H1 (cell line): ENCODE data around the gene AHCY.
"Not testable (repeated sequence)": the region's sequence is repeated elsewhere in the genome, so short reads cannot be mapped to it uniquely, and the experiment has no call there.

Experiments
- ATF3 ChIP-seq: IDR thresholded peaks from 2 replicates; pipeline ENCODE4 v1.6.1; 2011; ENCODE audit warnings: low read depth, mild to moderate bottlenecking, low read length; ENCODE audit not compliant: insufficient read depth
- EP300 ChIP-seq, 2 experiments: IDR thresholded peaks; 1 replicate in 1 of 2; 2 replicates in 1 of 2; pipeline ENCODE4 v1.6.1; 2011 to 2012; ENCODE audit warnings: low read depth in 2 of 2, low read length in 2 of 2, mild to moderate bottlenecking in 2 of 2, borderline replicate concordance in 1 of 2, inconsistent platforms in 1 of 2, moderate library complexity in 1 of 2
- EZH2 ChIP-seq: fragments of 200-600 bp; sonication (generic); IDR thresholded peaks from 2 replicates; pipeline ENCODE4 v1.7.1; 2012; ENCODE audit warnings: low read depth, mild to moderate bottlenecking, moderate library complexity, low read length, inconsistent platforms; ENCODE audit not compliant: severe bottlenecking
- POLR2A ChIP-seq, 2 experiments: IDR thresholded peaks; 1 replicate in 1 of 2; 2 replicates in 1 of 2; pipeline ENCODE4 v1.6.1; 2011; ENCODE audit warnings: low read depth in 2 of 2, low read length in 2 of 2, mild to moderate bottlenecking in 2 of 2; ENCODE audit errors: control extremely low read depth in 1 of 2
- TF ChIP-seq, protein P1 (sequence below), 3 experiments: IDR thresholded peaks; 1 replicate in 2 of 3; 2 replicates in 1 of 3; pipeline versions ENCODE4 v1.5.1 to v1.6.1; 2011; ENCODE audit warnings: low read length in 3 of 3, mild to moderate bottlenecking in 3 of 3, inconsistent platforms in 2 of 3, low read depth in 1 of 3, moderate library complexity in 1 of 3; ENCODE audit not compliant: insufficient read depth in 1 of 3; ENCODE audit errors: control extremely low read depth in 1 of 3

DNA sequence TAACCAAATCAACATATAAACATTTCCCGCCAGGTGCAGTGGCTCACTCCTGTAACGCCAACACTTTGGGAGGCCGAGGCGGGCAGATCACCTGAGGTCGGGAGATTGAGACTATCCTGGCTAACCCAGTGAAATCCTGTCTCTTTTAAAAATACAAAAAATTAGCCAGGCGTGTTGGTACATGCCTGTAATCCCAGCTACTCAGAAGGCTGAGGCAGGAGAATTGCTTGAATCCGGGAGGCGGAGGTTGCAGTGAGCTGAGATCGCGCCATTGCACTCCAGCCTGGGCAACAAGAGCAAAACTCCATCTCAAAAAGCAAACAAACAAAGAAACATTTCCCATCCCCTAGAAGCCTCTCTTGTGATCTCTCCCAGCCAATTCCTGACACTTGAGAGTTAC is 37.6 kb upstream of the AHCY start:
- not testable (repeated sequence) for TF ChIP-seq EZH2; EP300 (IDR thresholded peaks at IDR 0.05; ENCODE audit: borderline replicate concordance in 1 of 2, low read depth in 2 of 2, low read length in 2 of 2); ATF3; POLR2A (IDR thresholded peaks at IDR 0.05; ENCODE audit: control extremely low read depth in 1 of 2, low read depth in 2 of 2, low read length in 2 of 2)
- TF ChIP-seq, protein P1, sequence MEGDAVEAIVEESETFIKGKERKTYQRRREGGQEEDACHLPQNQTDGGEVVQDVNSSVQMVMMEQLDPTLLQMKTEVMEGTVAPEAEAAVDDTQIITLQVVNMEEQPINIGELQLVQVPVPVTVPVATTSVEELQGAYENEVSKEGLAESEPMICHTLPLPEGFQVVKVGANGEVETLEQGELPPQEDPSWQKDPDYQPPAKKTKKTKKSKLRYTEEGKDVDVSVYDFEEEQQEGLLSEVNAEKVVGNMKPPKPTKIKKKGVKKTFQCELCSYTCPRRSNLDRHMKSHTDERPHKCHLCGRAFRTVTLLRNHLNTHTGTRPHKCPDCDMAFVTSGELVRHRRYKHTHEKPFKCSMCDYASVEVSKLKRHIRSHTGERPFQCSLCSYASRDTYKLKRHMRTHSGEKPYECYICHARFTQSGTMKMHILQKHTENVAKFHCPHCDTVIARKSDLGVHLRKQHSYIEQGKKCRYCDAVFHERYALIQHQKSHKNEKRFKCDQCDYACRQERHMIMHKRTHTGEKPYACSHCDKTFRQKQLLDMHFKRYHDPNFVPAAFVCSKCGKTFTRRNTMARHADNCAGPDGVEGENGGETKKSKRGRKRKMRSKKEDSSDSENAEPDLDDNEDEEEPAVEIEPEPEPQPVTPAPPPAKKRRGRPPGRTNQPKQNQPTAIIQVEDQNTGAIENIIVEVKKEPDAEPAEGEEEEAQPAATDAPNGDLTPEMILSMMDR (IDR thresholded peaks at IDR 0.05; ENCODE audit: control extremely low read depth in 1 of 3, insufficient read depth in 1 of 3, low read depth in 1 of 3, low read length in 3 of 3), result not testable (repeated sequence)
